ACC112 (cell line): ENCODE measurements around the gene TMSB10.

Source experiments
- H2AFZ ChIP-seq: fragments of 200-600 bp; sonication (generic); one replicate; pipeline ENCODE4 v1.6.0; 2017; ENCODE audit warnings: antibody characterized with exemption, low read length; ENCODE audit not compliant: unreplicated experiment
- H3K27ac ChIP-seq: fragments of 200-600 bp; sonication (generic); 2 replicates; pipeline ENCODE4 v1.5.1; 2014; ENCODE audit warnings: low read depth, mild to moderate bottlenecking, antibody characterized with exemption, low read length, moderate library complexity
- H3K27me3 ChIP-seq: fragments of 200-600 bp; sonication (generic); 2 replicates; pipeline ENCODE4 v1.6.1; 2014; ENCODE audit warnings: mild to moderate bottlenecking, antibody characterized with exemption, low read length, moderate library complexity, mixed read lengths; ENCODE audit not compliant: insufficient read depth
- H3K36me3 ChIP-seq: fragments of 200-600 bp; sonication (generic); 2 replicates; pipeline ENCODE4 v1.6.1; 2016; ENCODE audit warnings: mild to moderate bottlenecking, antibody characterized with exemption, low read length, moderate library complexity, mixed read lengths; ENCODE audit not compliant: insufficient read depth
- H3K4me1 ChIP-seq: fragments of 200-600 bp; sonication (generic); one replicate; pipeline ENCODE4 v1.6.1; 2016; ENCODE audit warnings: low read length, mixed read lengths; ENCODE audit not compliant: insufficient read depth, unreplicated experiment, control insufficient read depth
- H3K4me3 ChIP-seq: fragments of 200-600 bp; sonication (generic); 2 replicates; pipeline ENCODE4 v1.5.1; 2014; ENCODE audit warnings: mild to moderate bottlenecking, low read depth, low read length
- H3K79me2 ChIP-seq: fragments of 200-600 bp; sonication (generic); one replicate; pipeline ENCODE4 v1.6.0; 2016; ENCODE audit warnings: low read length; ENCODE audit not compliant: control insufficient read depth, unreplicated experiment, insufficient read depth

The TMSB10 gene

GRCh38 chr2:84880395-84880644 is 25.1 kb upstream of the TMSB10 start:
- H3K4me3 ChIP-seq, result peak overlapping the region; percentile 83
- H3K27ac ChIP-seq, result no peak overlapping the region
- no peaks in the 10 kb centered on the region for H3K27me3 ChIP-seq
- H3K4me1 ChIP-seq, result peaks cover 31% of the 10 kb centered on the region
- H3K79me2 ChIP-seq, result peaks cover 17% of the 10 kb centered on the region
- peak overlapping the region; percentile 76 for H2AFZ ChIP-seq
- H3K36me3 ChIP-seq, result no peaks in the 10 kb centered on the region

- Histone ChIP-seq H2AFZ (peak within 1 kb of the TSS; percentile 76), H3K36me3 (no peaks in the 10 kb centered on the region), H3K27me3 (no peaks in the 10 kb centered on the region), H3K27ac (peak within 1 kb of the TSS; percentile 42), H3K79me2 (peaks cover 15% of the 10 kb centered on the region), H3K4me1 (peaks cover 31% of the 10 kb centered on the region), H3K4me3 (peak within 1 kb of the TSS; percentile 83)
Observed at GRCh38 chr2:84880645-84881521, 24.6 kb upstream of the TMSB10 start, which contains the start of gene TRABD2A. TRABD2A (minus strand) TSS chr2:84881084; CDS start chr2:84881039, 45 bp downstream.

- Histone ChIP-seq H2AFZ (peak overlapping the region; percentile 69), H3K27ac (peak overlapping the region; percentile 44), H3K79me2 (peaks cover 15% of the 10 kb centered on the region), H3K36me3 (no peaks in the 10 kb centered on the region), H3K4me1 (peaks cover 31% of the 10 kb centered on the region), H3K4me3 (peak overlapping the region; percentile 83), H3K27me3 (no peaks in the 10 kb centered on the region)
Observed at GRCh38 chr2:84881581-84882413, 23.7 kb upstream of the TMSB10 start.

- Histone ChIP-seq H3K79me2 (peaks cover 13% of the 10 kb centered on the region), H3K4me1 (peaks cover 31% of the 10 kb centered on the region), H3K27ac (peak overlapping the region; percentile 44), H2AFZ (peak overlapping the region; percentile 69), H3K4me3 (peak overlapping the region; percentile 83), H3K27me3 (no peaks in the 10 kb centered on the region), H3K36me3 (no peaks in the 10 kb centered on the region)
Observed at GRCh38 chr2:84882414-84882738, 23.1 kb upstream of the TMSB10 start.

GRCh38 chr2:84882775-84883550 is 22.5 kb upstream of the TMSB10 start:
- H3K79me2 ChIP-seq, result peaks cover 8% of the 10 kb centered on the region
- H3K27me3 ChIP-seq, result no peaks in the 10 kb centered on the region
- H3K36me3 ChIP-seq, result no peaks in the 10 kb centered on the region
- peak overlapping the region; percentile 69 for H2AFZ ChIP-seq
- H3K4me3 ChIP-seq, result peak overlapping the region; percentile 83
- peak overlapping the region; percentile 44 for H3K27ac ChIP-seq
- H3K4me1 ChIP-seq, result peaks cover 31% of the 10 kb centered on the region

DNA sequence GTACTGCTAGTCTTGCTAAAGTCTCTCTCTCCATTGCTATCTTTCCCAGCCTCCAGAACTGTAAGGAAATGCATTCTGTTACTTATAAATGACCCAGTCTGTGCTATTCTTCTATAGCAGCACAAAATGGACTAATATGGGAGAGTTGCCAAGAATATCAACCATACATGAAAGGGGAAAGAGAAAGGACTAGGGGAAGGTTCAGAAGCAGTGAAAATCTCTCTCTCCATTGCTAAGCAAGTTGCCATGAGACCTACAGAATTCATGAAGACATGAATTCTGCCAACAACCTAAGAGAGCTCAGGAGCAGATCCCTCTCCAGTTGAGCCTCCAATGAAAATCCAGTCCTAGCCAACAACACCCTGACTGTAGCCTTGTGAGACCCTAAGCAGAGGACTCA is 21.0 kb upstream of the TMSB10 start:
- peaks cover 6% of the 10 kb centered on the region for H3K79me2 ChIP-seq

DNA sequence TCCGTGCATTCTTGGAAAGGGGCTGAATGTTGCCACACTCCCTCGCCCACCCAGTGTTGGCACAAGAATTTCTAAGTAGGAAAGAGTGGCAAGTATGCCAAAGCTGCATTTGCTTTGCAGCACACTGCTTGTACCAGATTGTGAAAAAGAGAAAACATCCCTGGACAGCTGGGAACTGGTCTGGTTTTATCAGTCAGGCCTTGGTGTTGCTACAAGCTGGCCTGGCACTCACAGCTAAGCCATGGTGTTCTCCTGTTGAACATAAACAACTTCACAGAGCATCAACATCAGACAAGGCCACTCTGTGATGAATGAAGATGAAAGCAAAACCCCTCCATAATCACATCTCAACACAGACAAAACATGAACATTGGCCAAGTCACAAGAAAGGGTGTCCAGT is 20.3 kb upstream of the TMSB10 start:
- Histone ChIP-seq H3K4me1 (peaks cover 39% of the 10 kb centered on the region), H3K36me3 (no peaks in the 10 kb centered on the region), H3K27me3 (no peaks in the 10 kb centered on the region), H3K27ac (no peak overlapping the region), H3K4me3 (no peak overlapping the region), H3K79me2 (peaks cover 3% of the 10 kb centered on the region), H2AFZ (no peak overlapping the region)

More for the DNA sequence above, 21.0 kb upstream of the TMSB10 start:
- Histone ChIP-seq H3K36me3 (no peaks in the 10 kb centered on the region), H2AFZ (peak overlapping the region; percentile 68), H3K27me3 (no peaks in the 10 kb centered on the region), H3K4me1 (peaks cover 38% of the 10 kb centered on the region), H3K4me3 (no peak overlapping the region), H3K27ac (no peak overlapping the region)

- H2AFZ ChIP-seq, result no peak overlapping the region
- H3K36me3 ChIP-seq, result no peaks in the 10 kb centered on the region
- peaks cover 39% of the 10 kb centered on the region for H3K4me1 ChIP-seq
- no peak overlapping the region for H3K4me3 ChIP-seq
- no peaks in the 10 kb centered on the region for H3K27me3 ChIP-seq
- no peaks in the 10 kb centered on the region for H3K79me2 ChIP-seq
- no peak overlapping the region for H3K27ac ChIP-seq
Observed at GRCh38 chr2:84886791-84887190, 18.7 kb upstream of the TMSB10 start.

GRCh38 chr2:84888401-84889276 is 16.8 kb upstream of the TMSB10 start:
- H3K4me3 ChIP-seq, result peak overlapping the region; percentile 62
- H2AFZ ChIP-seq, result peak overlapping the region; percentile 95
- H3K27me3 ChIP-seq, result no peaks in the 10 kb centered on the region

DNA sequence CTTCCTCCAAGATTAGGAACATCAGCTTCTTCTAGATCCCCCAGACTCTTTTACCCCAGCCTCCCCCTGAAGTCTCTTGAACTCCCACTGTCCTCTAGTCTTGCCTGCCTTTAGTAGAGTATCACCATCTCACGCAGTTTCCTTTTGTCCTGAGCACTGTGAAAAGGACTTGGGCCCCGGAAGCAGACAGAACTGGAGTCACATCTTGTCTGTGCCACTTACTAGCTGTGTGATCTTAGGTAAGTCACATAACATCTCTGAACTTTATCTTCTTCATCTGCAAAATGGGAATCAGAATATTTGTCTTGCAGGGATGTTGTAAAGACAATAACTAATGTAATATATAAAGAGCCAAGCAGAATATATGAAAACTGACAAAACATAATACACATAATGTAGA is 16.1 kb upstream of the TMSB10 start:
- Histone ChIP-seq H3K27ac (peak overlapping the region; percentile 90), H3K36me3 (no peaks in the 10 kb centered on the region), H3K4me3 (peak overlapping the region; percentile 62), H3K79me2 (no peaks in the 10 kb centered on the region), H3K4me1 (peaks cover 23% of the 10 kb centered on the region), H2AFZ (peak overlapping the region; percentile 95), H3K27me3 (no peaks in the 10 kb centered on the region)

More at GRCh38 chr2:84888401-84889276, 16.8 kb upstream of the TMSB10 start:
- H3K4me1 ChIP-seq, result peaks cover 25% of the 10 kb centered on the region
- no peaks in the 10 kb centered on the region for H3K36me3 ChIP-seq
- H3K79me2 ChIP-seq, result no peaks in the 10 kb centered on the region
- H3K27ac ChIP-seq, result peak overlapping the region; percentile 90
